Neural crest cell (in vitro differentiated cells): ENCODE results near the gene RASGEF1B. TPM values are rescaled to one million over a fixed set of nuclear protein-coding genes. Genes with fewer than 3 reads are reported as not detected.

Experiments
- DNase-seq: peaks from one replicate; pipeline ENCODE4 v3.0.0; 2021; ENCODE audit warnings: low read depth, mixed read lengths, low spot score
- H3K27ac Mint-ChIP-seq: one replicate; pipeline ENCODE4 v1.8.0; 2021; ENCODE audit warnings: mild to moderate bottlenecking, mixed read lengths; ENCODE audit not compliant: unreplicated experiment
- H3K27me3 Mint-ChIP-seq: 2 replicates; pipeline ENCODE4 v1.8.0; 2021; ENCODE audit warnings: low read depth, mild to moderate bottlenecking, mixed read lengths
- H3K36me3 Mint-ChIP-seq: 2 replicates; pipeline ENCODE4 v1.8.0; 2021; ENCODE audit warnings: low read depth, mild to moderate bottlenecking, mixed read lengths
- H3K4me1 Mint-ChIP-seq: 2 replicates; pipeline ENCODE4 v1.8.0; 2021; ENCODE audit warnings: mixed read lengths
- H3K4me3 Mint-ChIP-seq: one replicate; pipeline ENCODE4 v1.8.0; 2021; ENCODE audit warnings: mild to moderate bottlenecking, mixed read lengths
- H3K9me3 Mint-ChIP-seq: 2 replicates; pipeline ENCODE4 v1.8.0; 2021; ENCODE audit warnings: mixed read lengths
- CTCF ChIP-seq: fragments of 200-600 bp; sonication (generic); conservative IDR thresholded peaks from 2 replicates; pipeline ENCODE4 v1.5.0; 2021; ENCODE audit warnings: antibody characterized with exemption, mild to moderate bottlenecking
- total RNA-seq: library from RNA; stranded (reverse); gene quantifications from 2 replicates; pipeline ENCODE4 v1.2.1, GENCODE V29; 2021

RASGEF1B gene
- total RNA-seq, 1 donor from 2014 or later = 1.7 TPM

- H3K9me3 Mint-ChIP-seq = no peaks in the 10 kb centered on the region
- no peaks in the 10 kb centered on the region for H3K27me3 Mint-ChIP-seq
- H3K27ac Mint-ChIP-seq = no peak overlapping the region
- no peak for TF ChIP-seq CTCF
- DNase-seq = no peak
- H3K36me3 Mint-ChIP-seq = no peaks in the 10 kb centered on the region
- no peak overlapping the region for H3K4me3 Mint-ChIP-seq
- H3K4me1 Mint-ChIP-seq = peaks cover 20% of the 10 kb centered on the region
These were observed 17.2 kb downstream of the RASGEF1B start for GRCh38 chr4:81454499-81454898.

- DNase-seq = no peak
- H3K9me3 Mint-ChIP-seq = no peaks in the 10 kb centered on the region
- H3K36me3 Mint-ChIP-seq = no peaks in the 10 kb centered on the region
- H3K27ac Mint-ChIP-seq = no peak overlapping the region
- TF ChIP-seq CTCF = no peak
- H3K4me1 Mint-ChIP-seq = peaks cover 6% of the 10 kb centered on the region
- H3K4me3 Mint-ChIP-seq = no peak overlapping the region
- no peaks in the 10 kb centered on the region for H3K27me3 Mint-ChIP-seq
These were observed 18.7 kb downstream of the RASGEF1B start for GRCh38 chr4:81453024-81453423.

DNA sequence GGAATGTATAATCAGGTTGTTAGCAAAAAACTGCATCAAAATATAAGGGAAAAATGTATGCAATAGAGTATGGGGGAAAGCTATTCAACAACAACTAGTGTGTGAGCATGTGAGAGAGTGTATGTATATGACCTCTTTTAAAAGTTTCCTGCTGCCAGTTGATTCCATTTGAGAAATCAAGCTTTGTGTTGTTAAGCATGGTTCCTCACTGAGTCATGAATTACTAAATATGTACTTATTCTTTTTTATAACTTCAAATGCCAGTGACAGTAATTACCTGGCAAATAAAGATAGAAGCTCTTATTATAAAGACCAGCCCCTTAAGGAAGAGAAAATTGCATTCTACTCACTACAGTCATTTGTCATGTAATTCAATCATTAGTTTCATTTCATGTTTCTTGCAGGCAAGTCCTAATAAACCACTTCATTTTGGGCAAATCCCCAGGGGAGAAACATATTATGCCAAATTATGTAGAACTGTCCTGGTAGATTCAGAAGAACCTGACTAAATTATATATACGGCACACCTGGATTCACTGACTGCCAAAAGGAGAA, 19.2 kb downstream of the RASGEF1B start:
- H3K4me3 Mint-ChIP-seq = no peak overlapping the region
- H3K27ac Mint-ChIP-seq = no peak overlapping the region
- peaks cover under 1% of the 10 kb centered on the region for H3K4me1 Mint-ChIP-seq
- DNase-seq = no peak
- no peaks in the 10 kb centered on the region for H3K9me3 Mint-ChIP-seq
- H3K36me3 Mint-ChIP-seq = no peaks in the 10 kb centered on the region
- H3K27me3 Mint-ChIP-seq = no peaks in the 10 kb centered on the region
- TF ChIP-seq CTCF = no peak

DNA sequence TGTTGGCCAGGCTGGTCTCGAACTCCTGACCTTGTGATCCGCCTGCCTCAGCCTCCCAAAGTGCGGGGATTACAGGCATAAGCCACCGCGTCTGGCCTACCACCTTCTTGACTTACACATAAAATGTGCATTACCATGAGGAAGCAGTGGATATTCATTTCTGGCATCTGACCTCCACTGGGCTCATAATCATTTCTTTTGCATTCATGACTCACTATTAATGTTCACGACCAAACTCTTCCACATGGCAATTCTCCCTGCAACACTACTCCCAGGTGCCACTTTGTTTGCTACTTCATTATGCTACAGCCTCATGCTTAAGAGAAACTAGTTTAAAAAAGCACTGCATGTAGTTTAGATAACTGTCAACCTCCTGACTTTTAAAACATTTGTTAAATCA, 22.7 kb downstream of the RASGEF1B start:
- Mint-ChIP-seq H3K4me1 (peaks cover 11% of the 10 kb centered on the region), H3K27me3 (no peaks in the 10 kb centered on the region), H3K27ac (no peak overlapping the region), H3K4me3 (no peak overlapping the region), H3K9me3 (peaks cover 2% of the 10 kb centered on the region), H3K36me3 (peaks cover 4% of the 10 kb centered on the region)
- DNase-seq = no peak
- no peak for TF ChIP-seq CTCF

GRCh38 chr4:81447566-81448229, 24.0 kb downstream of the RASGEF1B start:
- no peak for DNase-seq
- TF ChIP-seq CTCF = no peak
- Mint-ChIP-seq H3K27me3 (no peaks in the 10 kb centered on the region), H3K4me1 (peaks cover 11% of the 10 kb centered on the region), H3K27ac (no peak overlapping the region), H3K36me3 (peaks cover 6% of the 10 kb centered on the region), H3K4me3 (no peak overlapping the region), H3K9me3 (peaks cover 10% of the 10 kb centered on the region)
